ENCODE measurements around the gene PRICKLE4.
"Not testable (repeated sequence)": the region's sequence is repeated elsewhere in the genome, so short reads cannot be mapped to it uniquely, and the experiment has no call there.

The PRICKLE4 gene

GRCh38 chr6:41746107-41746506, 34.5 kb upstream of the PRICKLE4 start:
- no peak for DNase-seq (ENCODE audit: low read depth)

GRCh38 chr6:41747256-41748101, 33.1 kb upstream of the PRICKLE4 start, which contains the start of gene PGC:
PGC (minus strand) TSS chr6:41747397; CDS start chr6:41747334, 63 bp downstream.
- DNase-seq (ENCODE audit: low read depth) = no peak

- no peak for DNase-seq (ENCODE audit: low read depth)
Observed at GRCh38 chr6:41748102-41748477, 32.5 kb upstream of the PRICKLE4 start.

- no peak for DNase-seq (ENCODE audit: low read depth)
Observed at GRCh38 chr6:41748542-41748941, 32.0 kb upstream of the PRICKLE4 start.

- no peak for DNase-seq (ENCODE audit: low read depth)
Observed at GRCh38 chr6:41750374-41750773, 30.2 kb upstream of the PRICKLE4 start.

GRCh38 chr6:41755895-41756294, 24.7 kb upstream of the PRICKLE4 start:
- no peak for DNase-seq (ENCODE audit: low read depth)

- no peak for DNase-seq (ENCODE audit: low read depth)
Observed at GRCh38 chr6:41756354-41756753, 24.2 kb upstream of the PRICKLE4 start.

- DNase-seq (ENCODE audit: low read depth) = no peak
Observed at GRCh38 chr6:41757271-41757670, 23.3 kb upstream of the PRICKLE4 start.

GRCh38 chr6:41757931-41758640, 22.5 kb upstream of the PRICKLE4 start:
- no peak for DNase-seq (ENCODE audit: low read depth)

GRCh38 chr6:41758641-41759035, 21.9 kb upstream of the PRICKLE4 start:
- no peak for DNase-seq (ENCODE audit: low read depth)

- DNase-seq (ENCODE audit: low read depth) = no peak
Observed at GRCh38 chr6:41759106-41759904, 21.3 kb upstream of the PRICKLE4 start.

- no peak for DNase-seq (ENCODE audit: low read depth)
Observed at GRCh38 chr6:41759905-41760579, 20.5 kb upstream of the PRICKLE4 start.

- no peak for DNase-seq (ENCODE audit: low read depth)
Observed at GRCh38 chr6:41763470-41763869, 17.1 kb upstream of the PRICKLE4 start.

- not testable (repeated sequence) for DNase-seq (ENCODE audit: low read depth)
Observed at GRCh38 chr6:41766043-41766664, 14.4 kb upstream of the PRICKLE4 start.

GRCh38 chr6:41767112-41767833, 13.3 kb upstream of the PRICKLE4 start:
- DNase-seq (ENCODE audit: low read depth) = peak; percentile 40

- no peak for DNase-seq (ENCODE audit: low read depth)
Observed at GRCh38 chr6:41768545-41769308, 11.9 kb upstream of the PRICKLE4 start.

GRCh38 chr6:41769376-41769775, 11.2 kb upstream of the PRICKLE4 start:
- DNase-seq (ENCODE audit: low read depth) = no peak

GRCh38 chr6:41770381-41771057, 10.1 kb upstream of the PRICKLE4 start:
- no peak for DNase-seq (ENCODE audit: low read depth)
